Mucosa of descending colon (tissue), 3 donors: Measurements from ENCODE around the gene ARAP1. TPM values are rescaled to one million over a fixed set of nuclear protein-coding genes. Genes with fewer than 3 reads are reported as not detected.

Source experiments
- ATAC-seq: fragments of 200-7000 bp; cut with Tn5 transposase; one replicate; pipeline ENCODE4 v1.9.1; 2020; ENCODE audit warnings: mild to moderate bottlenecking, moderate library complexity
- DNase-seq, 3 donors: peaks; one replicate each; pipeline ENCODE4 v3.0.0-alpha.2; 2020
- H3K36me3 ChIP-seq: fragments of 200-600 bp; one replicate; pipeline ENCODE4 v1.8.0; 2021; ENCODE audit warnings: low read depth, mild to moderate bottlenecking
- H3K4me1 ChIP-seq: fragments of 200-600 bp; one replicate; pipeline ENCODE4 v1.8.0; 2021; ENCODE audit warnings: low read depth, mild to moderate bottlenecking
- H3K4me3 ChIP-seq: fragments of 200-600 bp; one replicate; pipeline ENCODE4 v1.8.0; 2021; ENCODE audit warnings: mild to moderate bottlenecking
- H3K9me3 ChIP-seq: fragments of 200-600 bp; one replicate; pipeline ENCODE4 v1.8.0; 2021; ENCODE audit warnings: mild to moderate bottlenecking
- CTCF ChIP-seq: fragments of 200-600 bp; IDR thresholded peaks from one replicate; pipeline ENCODE4 v1.8.0; 2022; ENCODE audit warnings: antibody characterized with exemption, mild to moderate bottlenecking
- intact Hi-C, 2 donors: fragments of 100-400 bp; cut with DNase I in 1 of 2; cut with micrococcal nuclease in 1 of 2; formaldehyde crosslinking; loops; one replicate each; pipeline versions ENCODE4 v1.11.0 to v1.11.1; 2022; cut with DNase I, micrococcal nuclease
- total RNA-seq, 3 donors: library from RNA; stranded (reverse); fragmentation: NEBNext Ultra II Directional in 2 of 3; extraction: Animal tissue kit (Norgen Biotek cat#: 25700) in 2 of 3; gene quantifications; one replicate each; pipeline versions ENCODE4 v1.2.1 to v1.2.4, GENCODE V29; 2021 to 2023
- donor health status: DM: no; HTN: no; CAD: no; lungs with moderate emphysema.
- donor health status: DM: no; HTN: no; CAD: no.
- donor health status: DM: no; HTN: yes; CAD: no.

The ARAP1 gene
- total RNA-seq, 3 donors from 2014 or later, result 69.3 to 84.8 (median 84.0) TPM

GRCh38 chr11:72716788-72717435 lies 35.3 kb downstream of the ARAP1 start:
- Histone ChIP-seq H3K4me3 (no peak overlapping the region), H3K9me3 (no peaks in the 10 kb centered on the region), H3K4me1 (peaks cover 16% of the 10 kb centered on the region), H3K36me3 (no peaks in the 10 kb centered on the region)
- intact Hi-C loops, result no loop called here
- no peak for TF ChIP-seq CTCF
- DNase-seq (no peak), ATAC-seq (no peak)

GRCh38 chr11:72716290-72716689 lies 35.9 kb downstream of the ARAP1 start:
- ATAC-seq, result no peak
- H3K4me1 ChIP-seq, result peaks cover 16% of the 10 kb centered on the region
- intact Hi-C loops, result no loop called here
- H3K4me3 ChIP-seq, result no peak overlapping the region
- no peaks in the 10 kb centered on the region for H3K9me3 ChIP-seq
- DNase-seq, result no peak
- no peaks in the 10 kb centered on the region for H3K36me3 ChIP-seq
- no peak for TF ChIP-seq CTCF

GRCh38 chr11:72712841-72713240 lies 39.4 kb downstream of the ARAP1 start:
- intact Hi-C loops, result no loop called here
- DNase-seq (no peak), ATAC-seq (no peak)

GRCh38 chr11:72712168-72712751 lies 39.9 kb downstream of the ARAP1 start:
- Histone ChIP-seq H3K36me3 (no peaks in the 10 kb centered on the region), H3K9me3 (no peaks in the 10 kb centered on the region), H3K4me1 (no peaks in the 10 kb centered on the region), H3K4me3 (no peak overlapping the region)
- peak in 2 of 3 donors; percentile 49 to 70 for DNase-seq
- ATAC-seq, result peak; percentile 52
- intact Hi-C loops, result no loop called here
- TF ChIP-seq CTCF, result no peak

More at GRCh38 chr11:72712841-72713240, 39.4 kb downstream of the ARAP1 start:
- no peaks in the 10 kb centered on the region for H3K36me3 ChIP-seq
- no peaks in the 10 kb centered on the region for H3K9me3 ChIP-seq
- no peak overlapping the region for H3K4me3 ChIP-seq
- no peaks in the 10 kb centered on the region for H3K4me1 ChIP-seq
- no peak for TF ChIP-seq CTCF

GRCh38 chr11:72711141-72711540 lies 41.1 kb downstream of the ARAP1 start:
- Histone ChIP-seq H3K9me3 (no peaks in the 10 kb centered on the region), H3K36me3 (no peaks in the 10 kb centered on the region), H3K4me3 (no peak overlapping the region), H3K4me1 (no peaks in the 10 kb centered on the region)
- intact Hi-C loops, result no loop called here
- DNase-seq (no peak), ATAC-seq (no peak)
- no peak for TF ChIP-seq CTCF
